A549 (cell line): Measurements from ENCODE around the gene CLCNKA. TPM values are rescaled to one million over a fixed set of nuclear protein-coding genes. Genes with fewer than 3 reads are reported as not detected.

Source experiments
- ATAC-seq, 2 experiments: fragments of 200-7000 bp in 1 of 2; fragments of >200 bp in 1 of 2; cut with Nextera tagmentation in 1 of 2; cut with Tn5 transposase in 1 of 2; 3 replicates each; pipeline versions ENCODE4 v1.8.0 to v1.9.1; 2018 to 2020; ENCODE audit warnings: mild to moderate bottlenecking in 1 of 2, moderate library complexity in 1 of 2
- CTCF ChIA-PET: fragments of 300-600 bp; sonication (Branson Sonifier 250); formaldehyde crosslinking; extraction: SDS; loops from one replicate; lab custom pipeline; 2021; ENCODE audit warnings: antibody characterized with exemption, inconsistent platforms; lab: Yijun Ruan, JAX
- POLR2A ChIA-PET: fragments of 350-600 bp; formaldehyde crosslinking; extraction: SDS; loops from one replicate; lab custom pipeline; 2021; ENCODE audit warnings: antibody characterized with exemption, inconsistent platforms; lab: Yijun Ruan, JAX
- DNase-seq, 2 experiments: peaks; one replicate each; pipeline versions ENCODE4 v3.0.0 to v3.0.0-alpha.2; 2011 to 2016; ENCODE audit warnings: low read depth in 1 of 2, low spot score in 1 of 2
- FAIRE-seq: peaks from 2 replicates; lab custom pipeline; 2011; peaks lifted over from hg19 to GRCh38; lab: Jason Lieb, UNC
- H3K27ac ChIP-seq, 2 experiments: fragments of >200 bp; sonication (Bioruptor Twin); formaldehyde crosslinking; 3 replicates each; pipeline ENCODE4 v1.5.1; 2016 to 2017
- H3K4me1 ChIP-seq: fragments of >200 bp; sonication (Bioruptor Twin); formaldehyde crosslinking; 3 replicates; pipeline ENCODE4 v1.6.1; 2016
- H3K4me2 ChIP-seq: fragments of >200 bp; sonication (Bioruptor Twin); formaldehyde crosslinking; 3 replicates; pipeline ENCODE4 v1.6.1; 2016
- H3K4me3 ChIP-seq: fragments of >200 bp; sonication (Bioruptor Twin); formaldehyde crosslinking; 3 replicates; pipeline ENCODE4 v1.5.1; 2016
- H3K9me3 ChIP-seq: fragments of >200 bp; sonication (Bioruptor Twin); formaldehyde crosslinking; 3 replicates; pipeline ENCODE4 v1.6.1; 2016
- BCL3 ChIP-seq: fragments of >200 bp; sonication (Bioruptor Twin); formaldehyde crosslinking; IDR thresholded peaks from 3 replicates; pipeline ENCODE4 v1.6.1; 2016
- BHLHE40 ChIP-seq: IDR thresholded peaks from 2 replicates; pipeline ENCODE4 v1.6.1; 2012; ENCODE audit warnings: low read depth, low read length, inconsistent platforms
- CBX8 ChIP-seq: fragments of 200-600 bp; sonication (generic); IDR thresholded peaks from 2 replicates; pipeline ENCODE4 v1.6.1; 2016
- CEBPB ChIP-seq, 2 experiments: fragments of >200 bp in 1 of 2; sonication (Bioruptor Twin) in 1 of 2; formaldehyde crosslinking in 1 of 2; IDR thresholded peaks; 2 replicates each; pipeline ENCODE4 v1.6.1; 2012 to 2016
- EHF ChIP-seq: fragments of 250-450 bp; sonication (Bioruptor Pico); IDR thresholded peaks from 2 replicates; pipeline ENCODE4 v1.5.0; 2020; ENCODE audit warnings: mild to moderate bottlenecking
- EP300 ChIP-seq, 2 experiments: fragments of >200 bp; sonication (Bioruptor Twin); formaldehyde crosslinking; IDR thresholded peaks; 2 replicates in 1 of 2; 3 replicates in 1 of 2; pipeline ENCODE4 v1.6.1; 2016 to 2017
- FOXS1 ChIP-seq: fragments of 250-450 bp; sonication (Bioruptor Pico); IDR thresholded peaks from 2 replicates; pipeline ENCODE4 v1.5.0; 2020; ENCODE audit warnings: mild to moderate bottlenecking, moderate library complexity
- HEYL ChIP-seq: fragments of 250-450 bp; sonication (Bioruptor Pico); IDR thresholded peaks from 2 replicates; pipeline ENCODE4 v1.8.0; 2021; ENCODE audit warnings: mild to moderate bottlenecking, moderate library complexity
- HOXA7 ChIP-seq: fragments of 250-450 bp; sonication (Bioruptor Pico); IDR thresholded peaks from 2 replicates; pipeline ENCODE4 v1.5.0; 2020; ENCODE audit warnings: mild to moderate bottlenecking, moderate library complexity
- HOXB13 ChIP-seq: fragments of 250-450 bp; sonication (Bioruptor Pico); IDR thresholded peaks from 2 replicates; pipeline ENCODE4 v1.5.0; 2020; ENCODE audit warnings: low read depth, mild to moderate bottlenecking, moderate library complexity
- HOXB5 ChIP-seq: fragments of 250-450 bp; sonication (Bioruptor Pico); IDR thresholded peaks from 2 replicates; pipeline ENCODE4 v1.5.0; 2020; ENCODE audit warnings: mild to moderate bottlenecking, moderate library complexity
- KDM5A ChIP-seq: fragments of 200-600 bp; sonication (generic); IDR thresholded peaks from 2 replicates; pipeline ENCODE4 v1.6.1; 2016; ENCODE audit warnings: antibody characterized with exemption, mild to moderate bottlenecking
- MAX ChIP-seq: IDR thresholded peaks from 2 replicates; pipeline ENCODE4 v1.6.1; 2012
- NPAS2 ChIP-seq: fragments of 250-450 bp; sonication (Bioruptor Pico); IDR thresholded peaks from 2 replicates; pipeline ENCODE4 v1.8.0; 2022; ENCODE audit warnings: mild to moderate bottlenecking, moderate library complexity, borderline replicate concordance
- POLR2AphosphoS2 ChIP-seq: conservative IDR thresholded peaks from 2 replicates; pipeline ENCODE4 v1.6.1; 2012; ENCODE audit warnings: low read length, improper control_type of control experiment, inconsistent platforms
- RAD21 ChIP-seq, 2 experiments: fragments of >200 bp in 1 of 2; sonication (Bioruptor Twin) in 1 of 2; formaldehyde crosslinking in 1 of 2; IDR thresholded peaks in 1 of 2; conservative IDR thresholded peaks in 1 of 2; 2 replicates in 1 of 2; 3 replicates in 1 of 2; pipeline ENCODE4 v1.6.1; 2012 to 2018; ENCODE audit warnings: inconsistent platforms in 1 of 2
- RCOR1 ChIP-seq: fragments of 150-350 bp; IDR thresholded peaks from 2 replicates; pipeline ENCODE4 v1.6.1; 2014; ENCODE audit warnings: antibody characterized with exemption, low read length, low read depth
- RFX5 ChIP-seq: fragments of 450-650 bp; IDR thresholded peaks from 2 replicates; pipeline ENCODE4 v1.7.1; 2014; ENCODE audit warnings: antibody characterized with exemption, mild to moderate bottlenecking, moderate library complexity
- RNF2 ChIP-seq: fragments of 200-600 bp; sonication (generic); IDR thresholded peaks from 2 replicates; pipeline ENCODE4 v1.6.1; 2016; ENCODE audit warnings: low read depth, mild to moderate bottlenecking, antibody characterized with exemption, moderate library complexity, borderline replicate concordance
- SMC3 ChIP-seq: fragments of >200 bp; sonication (Bioruptor Twin); formaldehyde crosslinking; IDR thresholded peaks from 3 replicates; pipeline ENCODE4 v1.6.1; 2018; ENCODE audit warnings: inconsistent platforms
- TFCP2L1 ChIP-seq: fragments of 250-450 bp; sonication (Bioruptor Pico); IDR thresholded peaks from 2 replicates; pipeline ENCODE4 v1.5.0; 2021; ENCODE audit warnings: mild to moderate bottlenecking
- TP53 ChIP-seq: fragments of 250-450 bp; sonication (Bioruptor Pico); IDR thresholded peaks from 2 replicates; pipeline ENCODE4 v1.5.0; 2021; ENCODE audit warnings: mild to moderate bottlenecking, moderate library complexity
- USF2 ChIP-seq: fragments of 450-650 bp; IDR thresholded peaks from 2 replicates; pipeline ENCODE4 v1.6.1; 2014; ENCODE audit warnings: antibody characterized with exemption
- ZFP36 ChIP-seq: fragments of 450-650 bp; IDR thresholded peaks from 2 replicates; pipeline ENCODE4 v1.6.1; 2014; ENCODE audit warnings: borderline replicate concordance; ENCODE audit not compliant: partially characterized antibody
- WGBS: methylation state at CpG from one replicate; pipeline ENCODE4 v1.1.6; 2017; ENCODE audit errors: missing lambda C conversion rate; 5-methylcytosine and 5-hydroxymethylcytosine counted together
- polyA plus RNA-seq, 4 experiments: library from polyadenylated mRNA; depleted of rRNA in 3 of 4; stranded (reverse); fragments of >200 nt; fragmentation: RNase III in 1 of 4; extraction: RNeasy Plus Mini Kit Qiagen cat#74134 plus additional on column Dnase treatment in 1 of 4; gene quantifications; 2 replicates in 3 of 4; 3 replicates in 1 of 4; pipeline ENCODE4 v1.2.3, GENCODE V29; 2011 to 2017
- TF ChIP-seq, protein P1 (sequence below): fragments of 200-600 bp; sonication (generic); IDR thresholded peaks from 2 replicates; pipeline ENCODE4 v1.6.1; 2016; ENCODE audit warnings: antibody characterized with exemption, mild to moderate bottlenecking, moderate library complexity
- TF ChIP-seq, protein P2 (sequence below): fragments of 250-450 bp; sonication (Bioruptor Pico); IDR thresholded peaks from 2 replicates; pipeline ENCODE4 v1.5.0; 2021; ENCODE audit warnings: mild to moderate bottlenecking, moderate library complexity, borderline replicate concordance

Gene CLCNKA
- polyA plus RNA-seq, 2 of the 4 experiments (the other 2 are of a cell fraction) = 0.06 TPM; not detected in 1

- ATAC-seq (peak in 1 of 2 experiments; percentile 8; a peak in 1 of 6 replicates), FAIRE-seq (no peak), DNase-seq (no peak)
- CTCF ChIA-PET = interaction anchor here (1.1 to 2.4 kb wide), 5 partner anchors 9 to 55 kb away, joined by 3 to 12 read pairs (median 6); partner anchors contain the start of gene FAM131C
- Histone ChIP-seq H3K4me2 (no peak overlapping the region), H3K9me3 (no peaks in the 10 kb centered on the region), H3K4me3 (no peak overlapping the region), H3K4me1 (peaks cover 15% of the 10 kb centered on the region), H3K27ac (no peak overlapping the region)
- WGBS = 67% methylated on average over 4 of the region's 4 CpGs
- TF ChIP-seq FOXS1 (no peak), TP53 (CRISPR knock-in tag) (no peak), BCL3 (no peak), HOXA7 (CRISPR knock-in tag) (no peak), KDM5A (no peak), EP300 (IDR thresholded peaks at IDR 0.05) (no peak), CBX8 (no peak), NPAS2 (CRISPR knock-in tag) (no peak), USF2 (no peak), HEYL (CRISPR knock-in tag) (no peak), RFX5 (no peak)
- TF ChIP-seq, protein P1, sequence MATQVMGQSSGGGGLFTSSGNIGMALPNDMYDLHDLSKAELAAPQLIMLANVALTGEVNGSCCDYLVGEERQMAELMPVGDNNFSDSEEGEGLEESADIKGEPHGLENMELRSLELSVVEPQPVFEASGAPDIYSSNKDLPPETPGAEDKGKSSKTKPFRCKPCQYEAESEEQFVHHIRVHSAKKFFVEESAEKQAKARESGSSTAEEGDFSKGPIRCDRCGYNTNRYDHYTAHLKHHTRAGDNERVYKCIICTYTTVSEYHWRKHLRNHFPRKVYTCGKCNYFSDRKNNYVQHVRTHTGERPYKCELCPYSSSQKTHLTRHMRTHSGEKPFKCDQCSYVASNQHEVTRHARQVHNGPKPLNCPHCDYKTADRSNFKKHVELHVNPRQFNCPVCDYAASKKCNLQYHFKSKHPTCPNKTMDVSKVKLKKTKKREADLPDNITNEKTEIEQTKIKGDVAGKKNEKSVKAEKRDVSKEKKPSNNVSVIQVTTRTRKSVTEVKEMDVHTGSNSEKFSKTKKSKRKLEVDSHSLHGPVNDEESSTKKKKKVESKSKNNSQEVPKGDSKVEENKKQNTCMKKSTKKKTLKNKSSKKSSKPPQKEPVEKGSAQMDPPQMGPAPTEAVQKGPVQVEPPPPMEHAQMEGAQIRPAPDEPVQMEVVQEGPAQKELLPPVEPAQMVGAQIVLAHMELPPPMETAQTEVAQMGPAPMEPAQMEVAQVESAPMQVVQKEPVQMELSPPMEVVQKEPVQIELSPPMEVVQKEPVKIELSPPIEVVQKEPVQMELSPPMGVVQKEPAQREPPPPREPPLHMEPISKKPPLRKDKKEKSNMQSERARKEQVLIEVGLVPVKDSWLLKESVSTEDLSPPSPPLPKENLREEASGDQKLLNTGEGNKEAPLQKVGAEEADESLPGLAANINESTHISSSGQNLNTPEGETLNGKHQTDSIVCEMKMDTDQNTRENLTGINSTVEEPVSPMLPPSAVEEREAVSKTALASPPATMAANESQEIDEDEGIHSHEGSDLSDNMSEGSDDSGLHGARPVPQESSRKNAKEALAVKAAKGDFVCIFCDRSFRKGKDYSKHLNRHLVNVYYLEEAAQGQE = no peak
- POLR2A ChIA-PET = no interaction called here
Observed at GRCh38 chr1:16018308-16018707, 3.5 kb upstream of the CLCNKA start.

- DNase-seq = no peak
- ChIA-PET CTCF (interaction anchor here (1.1 to 2.4 kb wide), 7 partner anchors 9 to 55 kb away, joined by 3 to 12 read pairs (median 5); partner anchors contain the start of gene FAM131C), POLR2A (no interaction called here)
- WGBS = 89% methylated on average over 13 of the region's 23 CpGs
- Histone ChIP-seq H3K4me3 (no peak overlapping the region), H3K9me3 (no peaks in the 10 kb centered on the region), H3K27ac (no peak overlapping the region), H3K4me1 (peaks cover 8% of the 10 kb centered on the region; the same call in 2 of the 3 replicates), H3K4me2 (no peak overlapping the region)
- TF ChIP-seq ZFP36 (peak; percentile 59), TFCP2L1 (CRISPR knock-in tag) (no peak), HOXA7 (CRISPR knock-in tag) (no peak), RNF2 (no peak), CEBPB (IDR thresholded peaks at IDR 0.05) (peak in 1 of 2 experiments; percentile 26; a peak in 1 of 4 replicates), FOXS1 (no peak), EHF (CRISPR knock-in tag) (no peak), RFX5 (no peak), RCOR1 (no peak), HOXB13 (CRISPR knock-in tag) (no peak), RAD21 (conservative IDR thresholded peaks at IDR 0.05 in 1 of 2, IDR thresholded peaks at IDR 0.05 in 1 of 2) (no peak), POLR2AphosphoS2 (no peak), MAX (no peak), BHLHE40 (no peak), SMC3 (no peak), HOXB5 (CRISPR knock-in tag) (no peak)
- TF ChIP-seq, protein P2, sequence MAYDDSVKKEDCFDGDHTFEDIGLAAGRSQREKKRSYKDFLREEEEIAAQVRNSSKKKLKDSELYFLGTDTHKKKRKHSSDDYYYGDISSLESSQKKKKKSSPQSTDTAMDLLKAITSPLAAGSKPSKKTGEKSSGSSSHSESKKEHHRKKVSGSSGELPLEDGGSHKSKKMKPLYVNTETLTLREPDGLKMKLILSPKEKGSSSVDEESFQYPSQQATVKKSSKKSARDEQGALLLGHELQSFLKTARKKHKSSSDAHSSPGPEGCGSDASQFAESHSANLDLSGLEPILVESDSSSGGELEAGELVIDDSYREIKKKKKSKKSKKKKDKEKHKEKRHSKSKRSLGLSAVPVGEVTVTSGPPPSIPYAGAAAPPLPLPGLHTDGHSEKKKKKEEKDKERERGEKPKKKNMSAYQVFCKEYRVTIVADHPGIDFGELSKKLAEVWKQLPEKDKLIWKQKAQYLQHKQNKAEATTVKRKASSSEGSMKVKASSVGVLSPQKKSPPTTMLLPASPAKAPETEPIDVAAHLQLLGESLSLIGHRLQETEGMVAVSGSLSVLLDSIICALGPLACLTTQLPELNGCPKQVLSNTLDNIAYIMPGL (CRISPR knock-in tag) = no peak
- ATAC-seq = no peak
- FAIRE-seq = no peak
Observed at GRCh38 chr1:16018749-16019643, 2.8 kb upstream of the CLCNKA start.
